SK-N-SH (cell line): Measurements from ENCODE around the gene USP12. TPM values are rescaled to one million over a fixed set of nuclear protein-coding genes. Genes with fewer than 3 reads are reported as not detected.

Source experiments
- CTCF ChIA-PET: fragments of 300-600, 350-600 bp; formaldehyde crosslinking; extraction: SDS; loops from one replicate; lab custom pipeline; 2021; lab: Yijun Ruan, JAX
- POLR2A ChIA-PET: fragments of 350-600 bp; sonication (Branson Sonifier 250); formaldehyde crosslinking; extraction: SDS; loops from one replicate; lab custom pipeline; 2020; ENCODE audit warnings: antibody characterized with exemption, inconsistent platforms; lab: Yijun Ruan, JAX
- DNase-seq: peaks from one replicate; pipeline ENCODE4 v3.0.0; 2012
- H2AFZ ChIP-seq: fragments of 200-600 bp; sonication (generic); 2 replicates; pipeline ENCODE4 v1.8.1; 2016; ENCODE audit warnings: antibody characterized with exemption, mild to moderate bottlenecking, low read depth
- H3F3A ChIP-seq: fragments of 200-600 bp; sonication (generic); replicated peaks from 2 replicates; pipeline ENCODE3; 2016; ENCODE audit warnings: antibody characterized with exemption, mild to moderate bottlenecking; ENCODE audit not compliant: insufficient read depth
- H3K27ac ChIP-seq, 2 experiments: fragments of 200-500 bp in 1 of 2; fragments of 200-600 bp in 1 of 2; sonication (Bioruptor generic) in 1 of 2; sonication (generic), shearing (Covaris generic) in 1 of 2; 2 replicates each; pipeline versions ENCODE4 v1.5.1 to v1.6.1; 2014 to 2016; ENCODE audit warnings: low read depth in 2 of 2, inconsistent platforms in 1 of 2, low read length in 1 of 2, mild to moderate bottlenecking in 1 of 2, mixed read lengths in 1 of 2
- H3K27me3 ChIP-seq: fragments of 200-600 bp; sonication (generic), shearing (Covaris generic); 2 replicates; pipeline ENCODE4 v1.6.1; 2016; ENCODE audit warnings: mixed run types; ENCODE audit not compliant: insufficient read depth
- H3K36me3 ChIP-seq, 2 experiments: fragments of 200-500 bp in 1 of 2; fragments of 200-600 bp in 1 of 2; sonication (Bioruptor generic) in 1 of 2; sonication (generic) in 1 of 2; replicated peaks in 1 of 2; 2 replicates each; pipeline versions ENCODE3 to v1.5.1; 2014 to 2016; ENCODE audit warnings: low read length in 1 of 2, mild to moderate bottlenecking in 1 of 2; ENCODE audit not compliant: insufficient read depth in 2 of 2, control insufficient read depth in 1 of 2
- H3K4me1 ChIP-seq, 2 experiments: fragments of 200-500 bp in 1 of 2; fragments of 200-600 bp in 1 of 2; sonication (Bioruptor generic) in 1 of 2; sonication (generic), shearing (Covaris generic) in 1 of 2; 2 replicates each; pipeline versions ENCODE4 v1.5.1 to v1.6.1; 2014 to 2016; ENCODE audit warnings: low read depth in 1 of 2, low read length in 1 of 2, mixed run types in 1 of 2; ENCODE audit not compliant: insufficient read depth in 2 of 2, control insufficient read depth in 1 of 2
- H3K4me2 ChIP-seq: fragments of 200-600 bp; sonication (generic), shearing (Covaris generic); 2 replicates; pipeline ENCODE4 v1.6.1; 2017; ENCODE audit warnings: mixed run types
- H3K4me3 ChIP-seq, 2 experiments: fragments of 200-500 bp in 1 of 2; fragments of 200-600 bp in 1 of 2; sonication (Bioruptor generic) in 1 of 2; sonication (generic), shearing (Covaris generic) in 1 of 2; 2 replicates each; pipeline versions ENCODE4 v1.5.1 to v1.8.1; 2014 to 2016; ENCODE audit warnings: low read depth in 2 of 2, inconsistent platforms in 1 of 2, low read length in 1 of 2, mild to moderate bottlenecking in 1 of 2, mixed read lengths in 1 of 2, moderate library complexity in 1 of 2
- H3K79me2 ChIP-seq: fragments of 200-600 bp; sonication (generic); 2 replicates; pipeline ENCODE4 v1.8.1; 2017; ENCODE audit warnings: mild to moderate bottlenecking; ENCODE audit not compliant: insufficient read depth
- H3K9ac ChIP-seq: fragments of 200-600 bp; sonication (generic); 2 replicates; pipeline ENCODE4 v1.6.1; 2017; ENCODE audit warnings: mixed run types
- H3K9me2 ChIP-seq: fragments of 200-600 bp; sonication (generic); 2 replicates; pipeline ENCODE4 v1.6.1; 2017; ENCODE audit warnings: mixed run types
- H3K9me3 ChIP-seq: fragments of 200-600 bp; sonication (generic); 2 replicates; pipeline ENCODE4 v1.6.1; 2017; ENCODE audit warnings: mixed run types, mild to moderate bottlenecking, moderate library complexity
- H4K20me1 ChIP-seq: fragments of 200-600 bp; sonication (generic); 2 replicates; pipeline ENCODE4 v1.6.1; 2017; ENCODE audit warnings: mild to moderate bottlenecking, mixed run types; ENCODE audit not compliant: insufficient read depth
- FOSL2 ChIP-seq: IDR thresholded peaks from 2 replicates; pipeline ENCODE4 v1.4.0; 2012; ENCODE audit warnings: low read depth, mild to moderate bottlenecking, moderate library complexity, borderline replicate concordance
- MXI1 ChIP-seq: IDR thresholded peaks from 2 replicates; pipeline ENCODE4 v1.6.1; 2012; ENCODE audit warnings: mild to moderate bottlenecking, low read depth, low read length, improper control_type of control experiment
- NRF1 ChIP-seq: IDR thresholded peaks from 2 replicates; pipeline ENCODE4 v1.6.1; 2012; ENCODE audit warnings: low read depth, mild to moderate bottlenecking, low read length
- RCOR1 ChIP-seq: fragments of 150-350 bp; IDR thresholded peaks from 2 replicates; pipeline ENCODE4 v1.6.1; 2017; ENCODE audit warnings: antibody characterized with exemption, low read length
- SIN3A ChIP-seq: IDR thresholded peaks from 2 replicates; pipeline ENCODE4 v1.6.1; 2012; ENCODE audit warnings: low read depth, mild to moderate bottlenecking, low read length, moderate library complexity, borderline replicate concordance
- ZBTB33 ChIP-seq: IDR thresholded peaks from 2 replicates; pipeline ENCODE4 v1.4.0; 2012; ENCODE audit warnings: low read depth, borderline replicate concordance
- WGBS: methylation state at CpG from one replicate; pipeline ENCODE4 v1.1.6; 2017; ENCODE audit warnings: low lambda C conversion rate; 5-methylcytosine and 5-hydroxymethylcytosine counted together
- polyA plus RNA-seq, 3 experiments: library from polyadenylated mRNA; depleted of rRNA; stranded (reverse); fragments of >200 nt; gene quantifications; 2 replicates each; pipeline ENCODE4 v1.2.3, GENCODE V29; 2012

USP12 gene
- polyA plus RNA-seq, 1 of the 3 experiments (the other 2 are of a cell fraction), result 5.0 TPM

GRCh38 chr13:27168906-27169657 lies 2.5 kb downstream of the USP12 start (continued):
- TF ChIP-seq RCOR1 (no peak), SIN3A (no peak), MXI1 (no peak)

- no peaks in the 10 kb centered on the region for H3K27me3 ChIP-seq
- no peak for DNase-seq
- CTCF ChIA-PET, result interaction anchor here (1.6 kb wide), 1 partner anchor 11 kb away, joined by 4 read pairs; no protein-coding TSS in a partner anchor
- POLR2A ChIA-PET, result no interaction called here
- H3K4me2 ChIP-seq, result 0 out of 2 replicates have a peak overlapping the region, but pooled peaks have one; percentile 97
- no peaks in the 10 kb centered on the region for H3K9me3 ChIP-seq
- H3K79me2 ChIP-seq, result peaks cover 80% of the 10 kb centered on the region
- H3K27ac ChIP-seq, result no peak overlapping the region; a peak in 1 of 4 replicates
- H4K20me1 ChIP-seq, result peaks cover 65% of the 10 kb centered on the region
- H3K4me1 ChIP-seq, result peaks cover 18 to 19% of the 10 kb centered on the region in 2 experiments; a peak in 3 of 4 replicates
- H3K9ac ChIP-seq, result no peak overlapping the region
- H3K9me2 ChIP-seq, result no peaks in the 10 kb centered on the region
- H2AFZ ChIP-seq, result no peak overlapping the region
- peaks cover 14% of the 10 kb centered on the region for H3F3A ChIP-seq
- no peak overlapping the region for H3K4me3 ChIP-seq
- WGBS, result 75% methylated on average over 6 of the region's 6 CpGs
- TF ChIP-seq FOSL2 (no peak), ZBTB33 (no peak)
- peaks cover 0 to 3% of the 10 kb centered on the region in 2 experiments for H3K36me3 ChIP-seq
These were observed 3.5 kb downstream of the USP12 start for GRCh38 chr13:27168086-27168485.

GRCh38 chr13:27166313-27166712 lies 5.3 kb downstream of the USP12 start:
- DNase-seq, result no peak
- H3K27ac ChIP-seq, result no peak overlapping the region
- no peaks in the 10 kb centered on the region for H3K9me3 ChIP-seq
- H2AFZ ChIP-seq, result no peak overlapping the region
- H3K27me3 ChIP-seq, result no peaks in the 10 kb centered on the region
- POLR2A ChIA-PET, result no interaction called here
- peaks cover 10% of the 10 kb centered on the region for H3F3A ChIP-seq
- H3K4me2 ChIP-seq, result no peak overlapping the region
- peaks cover 15 to 18% of the 10 kb centered on the region in 2 experiments; a peak in 3 of 4 replicates for H3K4me1 ChIP-seq
- WGBS, result 89% methylated on average over 1 of the region's 1 CpG
- no peak overlapping the region for H3K9ac ChIP-seq
- CTCF ChIA-PET, result interaction anchor here (0.6 to 1.0 kb wide), 2 partner anchors 14 to 23 kb away, joined by 3 read pairs; no protein-coding TSS in a partner anchor
- H3K4me3 ChIP-seq, result no peak overlapping the region
- H3K36me3 ChIP-seq, result peaks cover 0 to 9% of the 10 kb centered on the region in 2 experiments
- no peak for TF ChIP-seq NRF1
- peaks cover 97% of the 10 kb centered on the region for H3K79me2 ChIP-seq
- no peaks in the 10 kb centered on the region for H3K9me2 ChIP-seq
- peaks cover 79% of the 10 kb centered on the region for H4K20me1 ChIP-seq
